Vagina (tissue), 2 donors: ENCODE data around the gene STK32B.
"Not testable (repeated sequence)": the region's sequence is repeated elsewhere in the genome, so short reads cannot be mapped to it uniquely, and the experiment has no call there.

ENCODE experiments used
- POLR2AphosphoS5 ChIP-seq, 2 donors: sonication (generic); formaldehyde crosslinking; IDR thresholded peaks; one replicate each; pipeline ENCODE4 v1.9.0; 2017; ENCODE audit warnings: antibody characterized with exemption in 2 of 2, mild to moderate bottlenecking in 2 of 2, low read depth in 1 of 2; ENCODE audit not compliant: insufficient read depth in 1 of 2
- TF ChIP-seq, protein P1 (sequence below), 3 experiments: fragments of 450-650 bp in 2 of 3; fragments of 200-600 bp in 1 of 3; sonication (generic) in 1 of 3; IDR thresholded peaks; one replicate each; pipeline ENCODE4 v1.5.1; 2017 to 2019; ENCODE audit warnings: antibody characterized with exemption in 3 of 3, mild to moderate bottlenecking in 2 of 3, moderate library complexity in 2 of 3

DNA sequence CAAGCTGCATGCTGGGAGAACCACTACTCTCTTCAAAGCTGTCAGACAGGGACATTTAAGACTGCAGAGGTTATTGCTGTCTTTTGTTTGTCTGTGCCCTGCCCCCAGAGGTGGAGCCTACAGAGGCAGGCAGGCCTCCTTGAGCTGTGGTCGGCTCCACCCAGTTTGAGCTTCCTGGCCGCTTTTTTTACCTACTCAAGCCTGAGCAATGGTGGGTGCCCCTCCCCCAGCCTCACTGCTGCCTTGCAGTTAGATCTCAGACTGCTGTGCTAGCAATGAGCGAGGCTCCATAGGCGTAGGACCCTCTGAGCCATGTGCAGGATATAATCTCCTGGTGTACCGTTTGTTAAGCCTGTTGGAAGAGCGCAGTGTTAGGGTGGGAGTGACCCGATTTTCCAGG lies 195.8 kb downstream of the STK32B start:
- not testable (repeated sequence) for TF ChIP-seq POLR2AphosphoS5 (IDR thresholded peaks at IDR 0.05; ENCODE audit: insufficient read depth in 1 of 2, low read depth in 1 of 2)
- TF ChIP-seq, protein P1, sequence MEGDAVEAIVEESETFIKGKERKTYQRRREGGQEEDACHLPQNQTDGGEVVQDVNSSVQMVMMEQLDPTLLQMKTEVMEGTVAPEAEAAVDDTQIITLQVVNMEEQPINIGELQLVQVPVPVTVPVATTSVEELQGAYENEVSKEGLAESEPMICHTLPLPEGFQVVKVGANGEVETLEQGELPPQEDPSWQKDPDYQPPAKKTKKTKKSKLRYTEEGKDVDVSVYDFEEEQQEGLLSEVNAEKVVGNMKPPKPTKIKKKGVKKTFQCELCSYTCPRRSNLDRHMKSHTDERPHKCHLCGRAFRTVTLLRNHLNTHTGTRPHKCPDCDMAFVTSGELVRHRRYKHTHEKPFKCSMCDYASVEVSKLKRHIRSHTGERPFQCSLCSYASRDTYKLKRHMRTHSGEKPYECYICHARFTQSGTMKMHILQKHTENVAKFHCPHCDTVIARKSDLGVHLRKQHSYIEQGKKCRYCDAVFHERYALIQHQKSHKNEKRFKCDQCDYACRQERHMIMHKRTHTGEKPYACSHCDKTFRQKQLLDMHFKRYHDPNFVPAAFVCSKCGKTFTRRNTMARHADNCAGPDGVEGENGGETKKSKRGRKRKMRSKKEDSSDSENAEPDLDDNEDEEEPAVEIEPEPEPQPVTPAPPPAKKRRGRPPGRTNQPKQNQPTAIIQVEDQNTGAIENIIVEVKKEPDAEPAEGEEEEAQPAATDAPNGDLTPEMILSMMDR (IDR thresholded peaks at IDR 0.05): not testable (repeated sequence)
